HepG2 (cell line): ENCODE measurements around the gene PCDHGA2. TPM values are rescaled to one million over a fixed set of nuclear protein-coding genes. Genes with fewer than 3 reads are reported as not detected.

Source experiments
- ATAC-seq: fragments of 200-7000 bp; cut with Tn5 transposase; 3 replicates; pipeline ENCODE4 v1.9.1; 2020; ENCODE audit warnings: mild to moderate bottlenecking, moderate library complexity
- BruUV-seq: library from RNA; stranded (reverse); fragments of 400-500 nt; replicated peaks from 2 replicates; lab custom pipeline; 2021; lab: Mats Ljungman, UMichigan
- CTCF ChIA-PET: fragments of 300-600 bp; formaldehyde crosslinking; extraction: SDS; loops from one replicate; lab custom pipeline; 2021; ENCODE audit warnings: low total read pairs, inconsistent platforms, low intra/inter-chr PET ratio; lab: Yijun Ruan, JAX
- POLR2A ChIA-PET: fragments of 350-600 bp; sonication (Branson Sonifier 250); formaldehyde crosslinking; loops from one replicate; lab custom pipeline; 2020; ENCODE audit warnings: antibody characterized with exemption, inconsistent platforms; lab: Yijun Ruan, JAX
- DNase-seq: peaks from one replicate; pipeline ENCODE4 v3.0.0-alpha.2; 2015; ENCODE audit warnings: low spot score
- FAIRE-seq: peaks from 3 replicates; lab custom pipeline; 2011; peaks lifted over from hg19 to GRCh38; lab: Jason Lieb, UNC
- H2AFZ ChIP-seq: one replicate; pipeline ENCODE4 v1.6.1; 2011; ENCODE audit warnings: low read length, inconsistent platforms
- H3K27ac ChIP-seq: fragments of 300-600 bp; 3 replicates; pipeline ENCODE4 v1.8.0; 2011; ENCODE audit warnings: mixed run types, mild to moderate bottlenecking, mixed read lengths, low read length, inconsistent platforms; ENCODE audit not compliant: insufficient read depth; ENCODE audit errors: extremely low read length
- H3K27me3 ChIP-seq, 2 experiments: fragments of 200-600 bp in 1 of 2; 2 replicates in 1 of 2; 3 replicates in 1 of 2; pipeline versions ENCODE4 v1.6.0 to v1.8.0; 2011; ENCODE audit warnings: low read length in 2 of 2, mild to moderate bottlenecking in 2 of 2, moderate library complexity in 2 of 2, inconsistent platforms in 1 of 2; ENCODE audit not compliant: insufficient read depth in 2 of 2, control insufficient read depth in 1 of 2
- H3K36me3 ChIP-seq, 2 experiments: fragments of 200-600 bp in 1 of 2; replicated peaks in 1 of 2; 2 replicates in 1 of 2; 3 replicates in 1 of 2; pipeline versions ENCODE4 v1.5.1 to v1.8.0; 2011; ENCODE audit warnings: low read length in 2 of 2, inconsistent platforms in 1 of 2; ENCODE audit not compliant: insufficient read depth in 2 of 2, control insufficient read depth in 1 of 2
- H3K4me1 ChIP-seq: 2 replicates; pipeline ENCODE4 v1.5.1; 2012; ENCODE audit warnings: low read length, inconsistent platforms; ENCODE audit not compliant: insufficient read depth
- H3K4me2 ChIP-seq: 2 replicates; pipeline ENCODE4 v1.6.0; 2011; ENCODE audit warnings: low read depth, low read length, inconsistent platforms
- H3K4me3 ChIP-seq, 3 experiments: fragments of 200-600 bp in 1 of 3; sonication (generic), shearing (Covaris generic) in 1 of 3; replicated peaks in 1 of 3; 2 replicates each; pipeline ENCODE4 v1.5.1; 2011 to 2016; ENCODE audit warnings: low read length in 3 of 3, inconsistent platforms in 2 of 3, low read depth in 2 of 3, mild to moderate bottlenecking in 2 of 3, control low read depth in 1 of 3, mixed read lengths in 1 of 3; ENCODE audit not compliant: insufficient read depth in 1 of 3
- H3K79me2 ChIP-seq: one replicate; pipeline ENCODE4 v1.6.1; 2011; ENCODE audit warnings: low read length, inconsistent platforms; ENCODE audit not compliant: insufficient read depth
- H3K9ac ChIP-seq: 2 replicates; pipeline ENCODE4 v1.6.0; 2011; ENCODE audit warnings: mild to moderate bottlenecking, low read depth, low read length, inconsistent platforms; ENCODE audit not compliant: insufficient read depth
- H3K9me3 ChIP-seq: 2 replicates; pipeline ENCODE4 v1.5.1; 2012; ENCODE audit warnings: mild to moderate bottlenecking, low read length
- H4K20me1 ChIP-seq: 2 replicates; pipeline ENCODE4 v1.6.0; 2011; ENCODE audit warnings: inconsistent platforms, mild to moderate bottlenecking, low read length, moderate library complexity; ENCODE audit not compliant: insufficient read depth
- GTF3A ChIP-seq: sonication (generic); formaldehyde crosslinking; conservative IDR thresholded peaks from 2 replicates; pipeline ENCODE4 v1.4.0; 2020; ENCODE audit warnings: mild to moderate bottlenecking, missing genetic modification reagents
- LCORL ChIP-seq, 2 experiments: fragments of 450-650 bp in 1 of 2; sonication (generic) in 1 of 2; formaldehyde crosslinking in 1 of 2; IDR thresholded peaks; 2 replicates each; pipeline versions ENCODE4 v1.5.0 to v1.6.1; 2017 to 2020; ENCODE audit warnings: antibody characterized with exemption in 1 of 2, missing genetic modification reagents in 1 of 2
- MYC ChIP-seq: sonication (generic); formaldehyde crosslinking; IDR thresholded peaks from 2 replicates; pipeline ENCODE4 v1.9.0; 2021; ENCODE audit warnings: missing genetic modification reagents, borderline replicate concordance
- SPEN ChIP-seq: sonication (generic); formaldehyde crosslinking; IDR thresholded peaks from 2 replicates; pipeline ENCODE4 v1.5.1; 2020; ENCODE audit warnings: low read depth, mild to moderate bottlenecking, missing genetic modification reagents
- ZIK1 ChIP-seq: sonication (generic); formaldehyde crosslinking; IDR thresholded peaks from 2 replicates; pipeline ENCODE4 v1.5.0; 2020; ENCODE audit warnings: mild to moderate bottlenecking, low read depth, missing genetic modification reagents, borderline replicate concordance
- ZNF232 ChIP-seq: sonication (generic); formaldehyde crosslinking; IDR thresholded peaks from 2 replicates; pipeline ENCODE4 v1.4.0; 2020; ENCODE audit warnings: missing genetic modification reagents, borderline replicate concordance
- ZNF605 ChIP-seq: sonication (generic); formaldehyde crosslinking; IDR thresholded peaks from 2 replicates; pipeline ENCODE4 v1.8.0; 2022; ENCODE audit warnings: mild to moderate bottlenecking, missing genetic modification reagents
- ZNF672 ChIP-seq: sonication (generic); formaldehyde crosslinking; IDR thresholded peaks from 2 replicates; pipeline ENCODE4 v1.8.1; 2022; ENCODE audit warnings: missing genetic modification reagents
- ZNF746 ChIP-seq: sonication (generic); formaldehyde crosslinking; IDR thresholded peaks from 2 replicates; pipeline ENCODE4 v1.8.0; 2022; ENCODE audit warnings: mild to moderate bottlenecking, missing genetic modification reagents
- ZNF773 ChIP-seq: sonication (generic); formaldehyde crosslinking; IDR thresholded peaks from 2 replicates; pipeline ENCODE4 v1.4.0; 2020; ENCODE audit warnings: missing genetic modification reagents, borderline replicate concordance
- ZNF780A ChIP-seq: sonication (generic); formaldehyde crosslinking; IDR thresholded peaks from 2 replicates; pipeline ENCODE4 v1.8.0; 2022; ENCODE audit warnings: mild to moderate bottlenecking, missing genetic modification reagents, moderate library complexity
- ZSCAN25 ChIP-seq: sonication (generic); formaldehyde crosslinking; IDR thresholded peaks from 2 replicates; pipeline ENCODE4 v1.8.0; 2022; ENCODE audit warnings: mild to moderate bottlenecking, missing genetic modification reagents
- WGBS: methylation state at CpG from one replicate; pipeline ENCODE4 v1.1.6; 2017; ENCODE audit warnings: low lambda C conversion rate; 5-methylcytosine and 5-hydroxymethylcytosine counted together
- in situ Hi-C: cut with HindIII; loops from 2 replicates; pipeline ENCODE4 v1.10.0; 2017; ENCODE audit warnings: low pct_unique_long_range_greater_than_20kb; ENCODE audit not compliant: extremely low pct_ligation_motif_present
- intact Hi-C: fragments of 100-400 bp; cut with micrococcal nuclease; formaldehyde crosslinking; loops from one replicate; pipeline ENCODE4 v1.10.0; 2022; ENCODE audit not compliant: unreplicated experiment
- polyA plus RNA-seq, 8 experiments: library from polyadenylated mRNA; depleted of rRNA in 3 of 8; stranded (reverse) in 7 of 8; unstranded in 1 of 8; fragments of >200 nt; fragmentation: Illumina TruSeq in 4 of 8; extraction: Trizol in 4 of 8; gene quantifications; 2 replicates each; pipeline versions ENCODE4 v1.2.1 to v1.2.3, GENCODE V29; 2011 to 2016; ENCODE audit warnings: low read depth in 4 of 8, missing spikeins in 1 of 8, mixed read lengths in 1 of 8; ENCODE audit not compliant: insufficient read depth in 1 of 8
- total RNA-seq, 5 experiments: library from RNA; depleted of rRNA; stranded (reverse); fragments of >200 nt; fragmentation: Illumina TruSeq; extraction: Trizol; gene quantifications; 2 replicates each; pipeline ENCODE4 v1.2.3, GENCODE V29; 2016; ENCODE audit warnings: low read depth in 1 of 5
- TF ChIP-seq, protein P1 (sequence below): sonication (generic); formaldehyde crosslinking; IDR thresholded peaks from 2 replicates; pipeline ENCODE4 v1.4.0; 2020; ENCODE audit warnings: missing genetic modification reagents, mild to moderate bottlenecking, borderline replicate concordance
- TF ChIP-seq, protein P2 (sequence below): sonication (generic); formaldehyde crosslinking; conservative IDR thresholded peaks from 2 replicates; pipeline ENCODE4 v1.8.0; 2022; ENCODE audit warnings: low read depth, missing genetic modification reagents
- TF ChIP-seq, protein P3 (sequence below): sonication (generic); formaldehyde crosslinking; IDR thresholded peaks from 2 replicates; pipeline ENCODE4 v1.4.0; 2020; ENCODE audit warnings: mild to moderate bottlenecking, missing genetic modification reagents
- TF ChIP-seq, protein P4 (sequence below): sonication (generic); formaldehyde crosslinking; IDR thresholded peaks from 2 replicates; pipeline ENCODE4 v1.5.1; 2020; ENCODE audit warnings: mild to moderate bottlenecking, moderate library complexity, missing genetic modification reagents

Gene PCDHGA2
- total and polyA plus RNA-seq, 2 of the 13 experiments (the other 11 are each of a cell fraction or from before 2014, with no cell fraction given): 0.04 to 0.11 TPM

DNA sequence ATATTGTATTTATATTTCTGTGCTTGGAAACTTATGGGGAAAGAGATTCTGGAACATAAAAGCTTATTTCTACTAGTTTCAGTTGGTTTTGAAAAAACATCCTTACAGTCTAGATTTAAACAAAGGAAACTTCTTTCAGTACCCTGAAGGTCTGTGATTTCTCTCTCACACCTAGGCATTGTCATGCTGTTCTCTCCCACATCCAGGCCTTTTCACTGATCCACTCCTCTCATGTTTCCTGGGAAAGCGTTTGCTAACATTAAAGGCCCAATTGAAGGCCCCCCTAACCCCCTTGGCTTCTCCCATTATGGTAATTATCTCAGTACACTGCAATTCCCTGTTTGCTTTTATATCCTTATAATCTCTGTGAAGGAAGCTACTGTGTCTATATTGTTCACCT is 4.2 kb downstream of the PCDHGA2 start:
- Histone ChIP-seq H3K4me1 (no peaks in the 10 kb centered on the region), H3K4me3 (no peak overlapping the region), H4K20me1 (no peaks in the 10 kb centered on the region), H3K79me2 (no peaks in the 10 kb centered on the region), H3K4me2 (no peak overlapping the region), H3K27me3 (no peaks in the 10 kb centered on the region), H3K27ac (no peak overlapping the region), H2AFZ (no peak overlapping the region), H3K9me3 (peaks cover 30% of the 10 kb centered on the region), H3K9ac (no peak overlapping the region), H3K36me3 (no peaks in the 10 kb centered on the region)
- WGBS: 0% methylated on average over 1 of the region's 1 CpG
- DNase-seq (no peak), ATAC-seq (no peak), FAIRE-seq (no peak)
- ChIA-PET CTCF (no interaction called here), POLR2A (no interaction called here)
- intact Hi-C loops: no loop called here
- BruUV-seq: no TSS peak
- in situ Hi-C loops: no loop called here
- TF ChIP-seq, protein P1, sequence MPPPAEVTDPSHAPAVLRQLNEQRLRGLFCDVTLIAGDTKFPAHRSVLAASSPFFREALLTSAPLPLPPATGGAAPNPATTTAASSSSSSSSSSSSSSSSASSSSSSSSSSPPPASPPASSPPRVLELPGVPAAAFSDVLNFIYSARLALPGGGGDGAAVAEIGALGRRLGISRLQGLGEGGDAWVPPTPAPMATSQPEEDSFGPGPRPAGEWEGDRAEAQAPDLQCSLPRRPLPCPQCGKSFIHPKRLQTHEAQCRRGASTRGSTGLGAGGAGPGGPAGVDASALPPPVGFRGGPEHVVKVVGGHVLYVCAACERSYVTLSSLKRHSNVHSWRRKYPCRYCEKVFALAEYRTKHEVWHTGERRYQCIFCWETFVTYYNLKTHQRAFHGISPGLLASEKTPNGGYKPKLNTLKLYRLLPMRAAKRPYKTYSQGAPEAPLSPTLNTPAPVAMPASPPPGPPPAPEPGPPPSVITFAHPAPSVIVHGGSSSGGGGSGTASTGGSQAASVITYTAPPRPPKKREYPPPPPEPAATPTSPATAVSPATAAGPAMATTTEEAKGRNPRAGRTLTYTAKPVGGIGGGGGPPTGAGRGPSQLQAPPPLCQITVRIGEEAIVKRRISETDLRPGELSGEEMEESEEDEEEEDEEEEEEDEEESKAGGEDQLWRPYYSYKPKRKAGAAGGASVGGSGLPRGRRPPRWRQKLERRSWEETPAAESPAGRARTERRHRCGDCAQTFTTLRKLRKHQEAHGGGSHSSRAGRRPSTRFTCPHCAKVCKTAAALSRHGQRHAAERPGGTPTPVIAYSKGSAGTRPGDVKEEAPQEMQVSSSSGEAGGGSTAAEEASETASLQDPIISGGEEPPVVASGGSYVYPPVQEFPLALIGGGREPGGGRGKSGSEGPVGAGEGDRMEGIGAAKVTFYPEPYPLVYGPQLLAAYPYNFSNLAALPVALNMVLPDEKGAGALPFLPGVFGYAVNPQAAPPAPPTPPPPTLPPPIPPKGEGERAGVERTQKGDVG (CRISPR knock-in tag): no peak
- TF ChIP-seq, protein P2, sequence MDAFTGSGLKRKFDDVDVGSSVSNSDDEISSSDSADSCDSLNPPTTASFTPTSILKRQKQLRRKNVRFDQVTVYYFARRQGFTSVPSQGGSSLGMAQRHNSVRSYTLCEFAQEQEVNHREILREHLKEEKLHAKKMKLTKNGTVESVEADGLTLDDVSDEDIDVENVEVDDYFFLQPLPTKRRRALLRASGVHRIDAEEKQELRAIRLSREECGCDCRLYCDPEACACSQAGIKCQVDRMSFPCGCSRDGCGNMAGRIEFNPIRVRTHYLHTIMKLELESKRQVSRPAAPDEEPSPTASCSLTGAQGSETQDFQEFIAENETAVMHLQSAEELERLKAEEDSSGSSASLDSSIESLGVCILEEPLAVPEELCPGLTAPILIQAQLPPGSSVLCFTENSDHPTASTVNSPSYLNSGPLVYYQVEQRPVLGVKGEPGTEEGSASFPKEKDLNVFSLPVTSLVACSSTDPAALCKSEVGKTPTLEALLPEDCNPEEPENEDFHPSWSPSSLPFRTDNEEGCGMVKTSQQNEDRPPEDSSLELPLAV: no peak
- TF ChIP-seq GTF3A (CRISPR knock-in tag) (no peak), ZIK1 (CRISPR knock-in tag) (no peak), ZNF773 (CRISPR knock-in tag) (no peak), ZNF232 (no peak), LCORL (IDR thresholded peaks at IDR 0.05) (no peak), LCORL (CRISPR knock-in tag; IDR thresholded peaks at IDR 0.05) (no peak), ZSCAN25 (CRISPR knock-in tag) (no peak), ZNF672 (CRISPR knock-in tag) (no peak), ZNF605 (no peak), ZNF746 (CRISPR knock-in tag) (no peak), MYC (CRISPR knock-in tag) (no peak), ZNF780A (CRISPR knock-in tag) (no peak), SPEN (no peak)
- TF ChIP-seq, protein P3, sequence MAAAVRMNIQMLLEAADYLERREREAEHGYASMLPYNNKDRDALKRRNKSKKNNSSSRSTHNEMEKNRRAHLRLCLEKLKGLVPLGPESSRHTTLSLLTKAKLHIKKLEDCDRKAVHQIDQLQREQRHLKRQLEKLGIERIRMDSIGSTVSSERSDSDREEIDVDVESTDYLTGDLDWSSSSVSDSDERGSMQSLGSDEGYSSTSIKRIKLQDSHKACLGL (CRISPR knock-in tag): no peak
- TF ChIP-seq, protein P4, sequence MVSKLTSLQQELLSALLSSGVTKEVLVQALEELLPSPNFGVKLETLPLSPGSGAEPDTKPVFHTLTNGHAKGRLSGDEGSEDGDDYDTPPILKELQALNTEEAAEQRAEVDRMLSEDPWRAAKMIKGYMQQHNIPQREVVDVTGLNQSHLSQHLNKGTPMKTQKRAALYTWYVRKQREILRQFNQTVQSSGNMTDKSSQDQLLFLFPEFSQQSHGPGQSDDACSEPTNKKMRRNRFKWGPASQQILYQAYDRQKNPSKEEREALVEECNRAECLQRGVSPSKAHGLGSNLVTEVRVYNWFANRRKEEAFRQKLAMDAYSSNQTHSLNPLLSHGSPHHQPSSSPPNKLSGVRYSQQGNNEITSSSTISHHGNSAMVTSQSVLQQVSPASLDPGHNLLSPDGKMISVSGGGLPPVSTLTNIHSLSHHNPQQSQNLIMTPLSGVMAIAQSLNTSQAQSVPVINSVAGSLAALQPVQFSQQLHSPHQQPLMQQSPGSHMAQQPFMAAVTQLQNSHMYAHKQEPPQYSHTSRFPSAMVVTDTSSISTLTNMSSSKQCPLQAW: no peak
